Esophagus (tissue), 2 donors: ENCODE measurements around the gene ZNF837. TPM values are rescaled to one million over a fixed set of nuclear protein-coding genes. Genes with fewer than 3 reads are reported as not detected.

Experiments used
- H3K27ac ChIP-seq, 2 donors: one replicate each; pipeline ENCODE4 v1.5.1; 2013; ENCODE audit warnings: low read depth in 2 of 2, mild to moderate bottlenecking in 2 of 2, inconsistent platforms in 1 of 2, low read length in 1 of 2, moderate library complexity in 1 of 2
- H3K27me3 ChIP-seq, 2 donors: one replicate each; pipeline ENCODE4 v1.6.1; 2013; ENCODE audit warnings: low read length in 2 of 2, control low read depth in 1 of 2, mild to moderate bottlenecking in 1 of 2; ENCODE audit not compliant: insufficient read depth in 2 of 2, control insufficient read depth in 1 of 2
- H3K36me3 ChIP-seq, 2 donors: one replicate each; pipeline ENCODE4 v1.6.1; 2013; ENCODE audit warnings: low read length in 1 of 2; ENCODE audit not compliant: control insufficient read depth in 2 of 2, insufficient read depth in 2 of 2
- H3K4me1 ChIP-seq, 2 donors: one replicate each; pipeline ENCODE4 v1.6.1; 2013; ENCODE audit warnings: low read length in 1 of 2; ENCODE audit not compliant: control insufficient read depth in 2 of 2, insufficient read depth in 2 of 2
- H3K4me3 ChIP-seq, 2 donors: one replicate each; pipeline ENCODE4 v1.5.1; 2013; ENCODE audit warnings: low read length in 2 of 2, mild to moderate bottlenecking in 2 of 2, low read depth in 1 of 2, moderate library complexity in 1 of 2
- H3K9me3 ChIP-seq, 2 donors: one replicate each; pipeline ENCODE4 v1.6.1; 2013; ENCODE audit warnings: mild to moderate bottlenecking in 2 of 2, low read depth in 1 of 2, low read length in 1 of 2, moderate library complexity in 1 of 2; ENCODE audit not compliant: control insufficient read depth in 2 of 2, insufficient read depth in 1 of 2
- WGBS, 2 donors: extraction: QIAGEN DNeasy Blood & Tissue Kit; methylation state at CpG; one replicate each; pipeline ENCODE4 v1.1.7; 2013; 5-methylcytosine and 5-hydroxymethylcytosine counted together
- polyA plus RNA-seq, 2 donors: library from polyadenylated mRNA; stranded (reverse); fragments of 200-250 nt; gene quantifications; one replicate each; pipeline ENCODE4 v1.2.3, GENCODE V29; 2013
- donor health status: healthy with polysubstance abuse.
- donor health status: Bipolar disorder and iron deficiency.

Gene ZNF837
- polyA plus RNA-seq, result 1 to 10 TPM; 2.5 to 2.8 TPM

DNA sequence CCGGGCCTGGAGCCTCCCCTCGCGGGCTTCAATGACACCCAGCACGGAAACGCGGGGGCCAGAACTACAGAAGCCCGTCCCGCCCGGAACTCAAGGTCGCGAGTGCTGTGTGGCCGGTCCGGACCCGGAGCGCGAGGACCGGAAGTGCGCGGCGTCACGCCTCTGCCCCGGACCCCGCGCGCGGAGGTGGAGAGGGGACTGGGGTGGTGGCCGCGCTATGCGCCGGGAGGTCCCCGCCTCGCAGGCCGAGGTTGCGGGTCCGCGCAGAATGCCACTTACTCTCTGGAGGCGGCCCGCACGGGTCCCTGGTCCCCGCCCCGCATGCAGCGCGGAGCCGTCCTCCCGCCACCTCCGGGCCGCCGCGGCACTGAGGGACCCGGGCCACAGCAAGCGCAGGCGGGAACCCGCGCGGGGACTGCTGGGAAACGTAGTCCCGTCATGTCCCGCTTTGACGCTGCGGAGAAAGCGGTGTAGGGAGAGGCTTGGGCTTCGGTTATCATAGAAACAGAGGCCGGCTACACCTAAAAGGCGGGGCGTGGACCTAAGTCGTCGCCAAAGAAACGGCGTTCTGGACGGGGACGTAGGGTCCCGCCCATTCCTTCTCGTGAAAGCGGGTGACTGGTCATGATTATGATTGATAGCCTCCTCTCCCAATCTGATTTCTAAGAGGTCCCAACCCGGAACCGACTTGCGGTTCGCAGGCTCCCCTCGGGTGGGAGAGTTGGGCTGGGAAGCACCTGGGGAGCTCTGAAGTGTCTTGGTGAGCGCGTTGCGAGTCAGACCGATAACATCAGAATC is at the start of gene ZNF837:
Gene ZNF837, minus strand, starts transcription at position 369 of the 798 bp plus-strand sequence. CDS start 11,698 bp downstream, outside the sequence.
- peak within 1 kb of the TSS; percentile 96 to 97 for H3K27ac ChIP-seq
- no peaks in the 10 kb centered on the region for H3K9me3 ChIP-seq
- H3K4me1 ChIP-seq, result peaks cover 6 to 22% of the 10 kb centered on the region in 2 donors
- H3K4me3 ChIP-seq, result peak within 1 kb of the TSS; percentile 77 to 88
- 0% methylated on average over 83 of the region's 83 CpGs for WGBS, 2 donors
- peaks cover 0 to 2% of the 10 kb centered on the region in 2 donors for H3K36me3 ChIP-seq
- H3K27me3 ChIP-seq, result no peaks in the 10 kb centered on the region

DNA sequence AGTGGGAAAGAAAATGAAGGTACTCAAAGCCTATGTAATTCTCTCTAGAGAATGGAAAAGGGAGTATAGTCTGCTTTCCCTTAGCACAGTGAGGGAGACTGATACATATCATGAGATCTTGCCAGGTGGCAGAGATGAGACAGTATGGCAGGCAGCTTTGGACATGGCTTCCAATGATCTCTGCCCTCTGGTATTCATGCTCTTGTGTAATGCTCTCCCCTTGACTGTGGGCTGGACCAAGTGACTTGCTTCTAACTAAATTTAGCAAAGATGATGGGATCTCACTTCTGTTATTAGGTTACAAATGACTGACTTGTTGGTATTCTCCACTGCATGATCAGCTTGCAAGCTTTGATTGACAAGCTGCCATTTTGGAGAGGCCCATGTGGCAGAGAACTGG is 48.9 kb upstream of the ZNF837 start:
- Histone ChIP-seq H3K4me3 (no peak overlapping the region), H3K4me1 (no peaks in the 10 kb centered on the region), H3K36me3 (peaks cover 12 to 13% of the 10 kb centered on the region in 2 donors), H3K9me3 (peaks cover 52 to 59% of the 10 kb centered on the region in 2 donors), H3K27me3 (no peaks in the 10 kb centered on the region), H3K27ac (no peak overlapping the region)

GRCh38 chr19:58428617-58429016 is 47.8 kb upstream of the ZNF837 start:
- Histone ChIP-seq H3K27me3 (no peaks in the 10 kb centered on the region), H3K4me3 (no peak overlapping the region), H3K9me3 (peaks cover 42 to 49% of the 10 kb centered on the region in 2 donors), H3K4me1 (no peaks in the 10 kb centered on the region), H3K27ac (no peak overlapping the region), H3K36me3 (peaks cover 3 to 4% of the 10 kb centered on the region in 2 donors)
- 34 to 71% methylated on average over 1 of the region's 1 CpG for WGBS, 2 donors

DNA sequence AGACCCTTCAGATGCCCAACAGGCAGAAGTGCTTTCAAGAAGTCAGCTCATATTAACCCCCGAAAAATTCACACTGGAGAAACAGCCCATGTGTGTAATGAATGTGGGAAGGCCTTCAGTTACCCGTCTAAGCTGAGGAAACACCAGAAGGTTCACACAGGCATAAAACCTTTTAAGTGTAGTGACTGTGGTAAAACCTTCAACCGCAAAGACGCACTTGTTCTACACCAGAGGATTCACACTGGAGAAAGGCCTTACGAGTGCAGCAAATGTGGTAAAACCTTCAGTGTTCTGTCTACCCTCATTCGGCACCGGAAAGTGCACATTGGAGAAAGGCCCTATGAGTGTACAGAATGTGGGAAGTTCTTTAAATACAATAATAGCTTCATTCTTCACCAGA is 36.2 kb upstream of the ZNF837 start:
- Histone ChIP-seq H3K9me3 (peaks cover 3 to 4% of the 10 kb centered on the region in 2 donors), H3K27ac (no peak overlapping the region), H3K4me1 (no peaks in the 10 kb centered on the region), H3K36me3 (peaks cover 13 to 21% of the 10 kb centered on the region in 2 donors), H3K4me3 (no peak overlapping the region), H3K27me3 (no peaks in the 10 kb centered on the region)
- WGBS, 2 donors, result 98% methylated on average over 7 of the region's 7 CpGs

DNA sequence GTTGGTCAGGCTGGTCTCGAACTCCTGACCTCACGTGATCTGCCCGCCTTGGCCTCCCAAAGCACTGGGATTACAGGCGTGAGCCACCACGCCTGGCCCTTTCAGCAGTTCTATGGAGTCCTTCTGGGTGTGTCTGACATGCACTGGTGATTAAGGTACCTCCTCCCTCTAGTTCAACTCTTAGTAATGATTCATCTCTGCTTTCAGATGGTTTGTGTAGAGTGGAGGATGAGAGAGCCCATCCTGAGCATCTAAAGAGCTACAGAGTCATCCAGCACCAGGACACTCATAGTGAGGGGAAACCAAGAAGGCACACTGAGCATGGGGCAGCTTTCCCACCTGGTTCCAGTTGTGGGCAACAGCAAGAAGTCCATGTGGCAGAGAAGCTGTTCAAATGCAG is 35.8 kb upstream of the ZNF837 start:
- Histone ChIP-seq H3K27ac (no peak overlapping the region), H3K36me3 (peaks cover 13 to 21% of the 10 kb centered on the region in 2 donors), H3K4me1 (no peaks in the 10 kb centered on the region), H3K4me3 (no peak overlapping the region), H3K9me3 (peaks cover 3 to 4% of the 10 kb centered on the region in 2 donors), H3K27me3 (no peaks in the 10 kb centered on the region)
- 95 to 97% methylated on average over 5 of the region's 5 CpGs for WGBS, 2 donors

DNA sequence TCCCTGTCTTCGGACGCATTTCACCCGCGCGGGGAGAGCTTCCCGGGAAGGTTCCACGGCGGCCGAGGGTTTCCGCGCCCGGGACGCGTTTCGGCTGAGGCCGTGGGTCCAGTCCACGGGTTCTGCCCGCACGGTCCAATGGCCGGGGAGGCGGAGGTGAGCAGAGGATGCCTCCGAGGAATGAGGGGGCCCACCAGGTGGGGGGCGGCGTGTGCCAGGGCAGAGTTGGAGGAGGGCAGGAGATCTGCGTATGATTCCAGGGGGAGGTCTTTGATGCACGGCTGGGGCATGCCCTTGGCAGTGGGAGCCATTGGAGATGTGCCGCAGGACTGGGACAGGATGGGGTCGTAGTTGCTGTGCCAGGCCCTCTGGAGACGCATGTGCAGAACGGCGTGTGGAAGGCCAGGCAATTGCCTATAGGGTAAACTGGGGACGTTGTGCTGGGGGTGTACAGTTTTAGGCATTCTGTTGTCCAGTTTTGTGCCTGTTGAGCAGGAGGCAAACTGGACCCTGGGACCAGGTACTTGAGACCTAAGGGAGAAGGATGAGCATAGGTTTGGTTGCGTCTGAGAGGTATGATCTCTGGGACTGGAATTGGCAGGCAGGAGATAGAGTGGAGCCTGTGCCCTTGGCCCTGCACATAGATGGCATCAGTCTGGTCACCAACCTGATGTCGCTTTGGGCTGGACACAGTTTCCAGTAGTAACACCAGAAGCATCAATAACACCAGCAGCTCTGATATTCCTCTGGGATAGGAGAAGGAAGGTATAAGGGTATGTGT is 28.4 kb upstream of the ZNF837 start:
- Histone ChIP-seq H3K27me3 (no peaks in the 10 kb centered on the region), H3K4me1 (peaks cover 13 to 21% of the 10 kb centered on the region in 2 donors), H3K27ac (peak overlapping the region; percentile 60 to 91), H3K9me3 (no peaks in the 10 kb centered on the region), H3K4me3 (peak overlapping the region; percentile 92 to 93), H3K36me3 (no peaks in the 10 kb centered on the region)
- 3% methylated on average over 32 to 34 of the region's 34 CpGs for WGBS, 2 donors

DNA sequence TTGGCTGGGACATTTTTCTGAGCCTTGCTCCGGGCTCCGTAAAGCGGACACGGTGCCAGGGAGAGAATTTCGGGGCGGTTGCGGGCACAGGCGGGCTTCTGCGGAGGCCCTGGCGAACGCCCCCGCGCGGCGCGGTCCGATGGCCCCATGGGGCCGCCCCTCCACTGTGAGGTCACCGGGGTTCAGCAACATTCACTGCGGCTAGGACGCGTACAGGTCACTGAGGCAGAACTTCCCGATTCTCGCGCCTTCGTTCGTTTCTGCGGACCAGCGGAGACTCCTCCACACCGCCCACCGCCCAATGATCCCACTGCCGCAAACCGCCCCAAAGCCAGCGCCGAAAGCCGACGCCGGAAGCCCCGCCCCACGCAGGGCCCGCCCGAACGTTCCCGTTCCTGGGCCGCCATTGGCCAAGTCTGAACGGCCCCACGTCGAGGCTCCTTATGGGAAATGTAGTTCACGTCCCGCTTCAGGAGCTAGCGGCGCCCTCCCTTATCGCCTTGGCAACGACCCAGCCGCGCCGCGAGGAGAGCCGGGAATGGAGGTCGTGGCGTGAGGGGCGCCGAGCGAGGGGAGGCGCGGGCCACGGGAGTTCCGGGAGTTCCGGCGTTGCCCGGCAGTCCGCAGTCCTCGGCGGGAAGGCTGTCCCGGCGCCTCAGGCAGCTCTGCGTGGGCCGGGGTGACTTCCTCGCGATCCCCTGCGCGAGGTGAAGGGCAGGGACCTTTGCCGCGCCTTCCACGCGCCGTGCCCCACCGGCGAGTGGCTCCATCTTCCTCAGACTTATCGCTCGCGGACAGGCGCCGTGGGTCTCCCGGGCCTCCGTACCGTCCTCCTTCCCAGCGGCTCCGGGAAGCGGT is 27.6 kb upstream of the ZNF837 start, which contains the start of gene ZNF584:
Gene ZNF584, plus strand, starts transcription at position 498 of the 858 bp plus-strand sequence. CDS start 499 bp downstream, outside the sequence.
- Histone ChIP-seq H3K27me3 (no peaks in the 10 kb centered on the region), H3K9me3 (no peaks in the 10 kb centered on the region), H3K27ac (peak within 1 kb of the TSS; percentile 83 to 91), H3K4me3 (peak within 1 kb of the TSS; percentile 92 to 93), H3K4me1 (peaks cover 13 to 21% of the 10 kb centered on the region in 2 donors), H3K36me3 (no peaks in the 10 kb centered on the region)
- 0% methylated on average over 89 to 100 of the region's 100 CpGs for WGBS, 2 donors

DNA sequence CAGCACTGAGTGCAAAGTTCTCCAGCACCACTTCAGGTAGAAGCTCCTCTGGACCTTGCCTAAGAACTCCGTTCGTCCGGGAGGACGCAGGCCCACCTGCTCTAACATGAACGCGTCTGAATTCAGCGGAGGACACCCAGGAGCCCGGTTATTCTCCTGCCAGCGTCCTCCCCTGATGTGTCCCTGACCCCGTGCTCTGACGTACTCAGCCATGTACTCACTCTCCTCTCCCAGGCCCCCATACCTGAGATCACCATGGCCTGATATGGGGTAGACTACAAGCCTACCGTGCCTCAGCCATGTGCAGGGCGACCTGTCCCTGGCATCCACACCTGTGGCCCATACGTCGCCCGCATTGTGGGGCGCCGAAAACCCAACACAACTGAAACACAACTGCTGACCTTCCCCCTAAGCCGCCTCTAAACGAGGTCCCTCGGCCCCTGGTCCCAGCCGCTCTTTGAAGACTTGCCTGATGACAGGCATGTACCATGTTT is 26.9 kb upstream of the ZNF837 start:
- no peaks in the 10 kb centered on the region for H3K9me3 ChIP-seq
- peaks cover 13 to 21% of the 10 kb centered on the region in 2 donors for H3K4me1 ChIP-seq
- H3K27me3 ChIP-seq, result no peaks in the 10 kb centered on the region
- H3K27ac ChIP-seq, result peak overlapping the region; percentile 83 to 91
- H3K4me3 ChIP-seq, result peak overlapping the region; percentile 92 to 93
- H3K36me3 ChIP-seq, result no peaks in the 10 kb centered on the region
- WGBS, 2 donors, result 10 to 13% methylated on average over 22 of the region's 22 CpGs
